Mesothelial cell of epicardium (in vitro differentiated cells): Measurements from ENCODE around the gene SPEF1. TPM values are rescaled to one million over a fixed set of nuclear protein-coding genes. Genes with fewer than 3 reads are reported as not detected.

ENCODE experiments used
- DNase-seq, 2 experiments: peaks; one replicate each; pipeline ENCODE4 v3.0.0; 2021; ENCODE audit warnings: low spot score in 2 of 2; ENCODE audit not compliant: unreplicated experiment in 2 of 2
- H3K27ac Mint-ChIP-seq: 2 replicates; pipeline ENCODE4 v1.8.0; 2021; ENCODE audit warnings: mixed read lengths
- H3K27me3 Mint-ChIP-seq: 2 replicates; pipeline ENCODE4 v1.8.0; 2021; ENCODE audit warnings: low read depth, mixed read lengths
- H3K36me3 Mint-ChIP-seq: 2 replicates; pipeline ENCODE4 v1.8.0; 2021; ENCODE audit warnings: mixed read lengths
- H3K4me1 Mint-ChIP-seq: 2 replicates; pipeline ENCODE4 v1.8.0; 2021; ENCODE audit warnings: mixed read lengths
- H3K4me3 Mint-ChIP-seq: 2 replicates; pipeline ENCODE4 v1.8.0; 2021; ENCODE audit warnings: mild to moderate bottlenecking, moderate library complexity, mixed read lengths
- H3K9me3 Mint-ChIP-seq: 2 replicates; pipeline ENCODE4 v1.8.0; 2021; ENCODE audit warnings: mixed read lengths
- CTCF ChIP-seq: fragments of 200-600 bp; sonication (generic); IDR thresholded peaks from one replicate; pipeline ENCODE4 v1.5.0; 2021; ENCODE audit warnings: antibody characterized with exemption; ENCODE audit not compliant: unreplicated experiment
- total RNA-seq: library from RNA; stranded (reverse); gene quantifications from 3 replicates; pipeline ENCODE4 v1.2.1, GENCODE V29; 2021

SPEF1 gene
- total RNA-seq, 1 donor from 2014 or later: 0.40 TPM

DNA sequence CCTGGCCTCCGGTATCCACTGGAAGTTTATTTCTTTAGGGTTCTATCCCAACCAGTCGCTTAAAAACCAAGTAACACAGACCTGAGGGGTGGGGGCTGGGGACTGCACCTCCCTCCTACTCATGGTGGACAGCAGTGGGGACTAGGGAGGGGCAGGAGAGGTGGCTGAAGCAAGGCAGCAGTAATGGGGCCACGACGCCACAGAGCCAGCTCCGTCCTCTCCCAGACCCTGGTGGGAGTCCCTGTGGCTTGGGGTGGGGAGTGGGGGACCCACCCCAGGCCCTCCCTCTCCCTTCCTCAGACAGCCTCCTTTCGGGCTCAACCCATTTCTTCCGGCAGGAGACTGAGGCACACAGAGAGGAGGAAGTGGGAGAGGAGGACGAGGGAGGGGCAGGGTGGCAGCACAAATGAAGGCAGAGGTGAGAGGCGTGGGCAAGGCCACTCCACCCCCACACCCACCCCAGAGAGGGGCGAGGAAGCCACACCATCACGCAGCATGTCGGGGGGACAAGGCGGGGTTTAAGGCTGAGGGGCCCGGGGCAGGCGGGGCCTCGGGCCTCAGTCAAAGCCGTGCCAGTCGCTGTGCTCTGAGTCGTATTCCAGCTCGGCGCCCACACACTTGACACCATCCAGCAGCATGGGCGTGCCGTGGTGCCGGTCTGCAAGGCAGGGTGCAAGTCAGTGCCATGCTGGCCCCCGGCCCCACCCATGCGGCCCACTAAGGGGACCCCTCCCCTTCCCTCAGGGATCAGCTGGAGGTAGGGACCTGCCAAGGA, 27.6 kb downstream of the SPEF1 start:
- no peak overlapping the region for H3K4me3 Mint-ChIP-seq
- no peak for DNase-seq
- no peak overlapping the region for H3K27ac Mint-ChIP-seq

DNA sequence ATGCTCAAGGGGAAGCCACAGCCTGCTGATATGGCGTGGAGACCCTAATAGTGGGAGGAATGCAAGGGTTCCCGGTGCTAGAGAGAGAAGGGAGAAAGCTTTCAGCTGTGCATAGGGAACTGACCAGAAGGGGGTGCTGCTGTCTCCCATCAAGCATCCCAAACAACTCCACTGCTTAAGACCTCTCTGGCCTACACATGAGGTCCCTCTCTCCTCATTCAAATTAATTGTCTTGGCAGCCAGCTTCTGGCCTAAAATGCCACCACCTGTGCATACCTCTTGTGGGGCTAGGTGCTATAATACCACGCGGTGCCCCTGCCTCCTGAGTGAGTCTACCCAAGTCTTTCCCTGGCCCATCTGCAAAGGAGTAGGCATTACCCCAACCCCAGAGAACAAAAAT, 28.1 kb downstream of the SPEF1 start:
- no peak overlapping the region for H3K4me3 Mint-ChIP-seq
- peaks cover 42% of the 10 kb centered on the region for H3K27me3 Mint-ChIP-seq
- no peak overlapping the region for H3K27ac Mint-ChIP-seq
- peak in 1 of 2 experiments; percentile 60 for DNase-seq
- peaks cover 4% of the 10 kb centered on the region for H3K4me1 Mint-ChIP-seq
- H3K36me3 Mint-ChIP-seq: peaks cover 4% of the 10 kb centered on the region
- H3K9me3 Mint-ChIP-seq: no peaks in the 10 kb centered on the region
- peak; percentile 39 for TF ChIP-seq CTCF

More for the DNA sequence above, 27.6 kb downstream of the SPEF1 start:
- Mint-ChIP-seq H3K36me3 (peaks cover 6% of the 10 kb centered on the region), H3K9me3 (no peaks in the 10 kb centered on the region), H3K4me1 (peaks cover 4% of the 10 kb centered on the region), H3K27me3 (peaks cover 36% of the 10 kb centered on the region)
- no peak for TF ChIP-seq CTCF

DNA sequence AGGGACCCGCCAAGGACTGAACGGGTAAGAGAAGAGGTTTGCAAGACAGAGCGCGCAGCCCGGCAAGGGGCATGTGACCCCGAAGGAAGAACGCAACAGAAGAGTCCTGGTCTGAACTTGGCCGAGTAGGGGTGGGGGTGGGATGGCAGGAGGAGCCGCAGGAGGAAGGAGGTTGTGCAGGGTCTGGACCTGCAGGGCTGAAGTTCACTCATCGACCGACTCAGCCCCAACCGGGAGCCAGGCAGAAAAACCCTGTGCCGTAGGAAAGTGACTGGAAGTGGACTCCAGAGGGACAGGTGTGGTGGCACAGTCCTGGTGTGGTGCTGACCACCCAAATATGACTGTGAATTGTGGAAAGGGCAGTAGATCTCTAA, 28.9 kb downstream of the SPEF1 start:
- DNase-seq: no peak
- Mint-ChIP-seq H3K36me3 (peaks cover 2% of the 10 kb centered on the region), H3K4me3 (peak overlapping the region; percentile 31), H3K9me3 (no peaks in the 10 kb centered on the region), H3K27ac (no peak overlapping the region), H3K27me3 (peaks cover 50% of the 10 kb centered on the region), H3K4me1 (peaks cover 4% of the 10 kb centered on the region)
- no peak for TF ChIP-seq CTCF

GRCh38 chr20:3751675-3752385, 29.4 kb downstream of the SPEF1 start:
- H3K36me3 Mint-ChIP-seq: no peaks in the 10 kb centered on the region
- no peaks in the 10 kb centered on the region for H3K9me3 Mint-ChIP-seq
- peaks cover 4% of the 10 kb centered on the region for H3K4me1 Mint-ChIP-seq
- H3K27ac Mint-ChIP-seq: no peak overlapping the region
- TF ChIP-seq CTCF: no peak
- no peak for DNase-seq
- H3K27me3 Mint-ChIP-seq: peaks cover 55% of the 10 kb centered on the region
- H3K4me3 Mint-ChIP-seq: peak overlapping the region; percentile 22

DNA sequence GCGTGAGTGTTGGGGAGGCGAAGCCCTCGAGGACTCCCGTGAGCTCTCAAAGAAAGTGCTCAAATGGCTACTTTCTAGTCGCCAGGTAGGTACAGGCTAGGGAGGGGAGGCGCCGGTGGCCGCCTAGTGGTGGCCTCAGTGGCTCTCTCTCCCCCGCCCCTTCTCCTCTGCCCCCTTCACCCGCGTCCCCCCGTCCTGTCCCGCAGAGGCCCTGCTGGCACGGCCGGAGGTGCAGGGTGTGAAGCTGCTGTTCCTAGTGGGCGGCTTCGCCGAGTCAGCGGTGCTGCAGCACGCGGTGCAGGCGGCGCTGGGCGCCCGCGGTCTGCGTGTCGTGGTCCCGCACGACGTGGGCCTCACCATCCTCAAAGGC, 30.0 kb downstream of the SPEF1 start:
- TF ChIP-seq CTCF: no peak
- Mint-ChIP-seq H3K4me3 (no peak overlapping the region), H3K27me3 (peaks cover 60% of the 10 kb centered on the region), H3K36me3 (no peaks in the 10 kb centered on the region), H3K4me1 (peaks cover 4% of the 10 kb centered on the region), H3K9me3 (no peaks in the 10 kb centered on the region), H3K27ac (no peak overlapping the region)
- DNase-seq: no peak
